Natural killer cell (primary cell): ENCODE results near the gene PLXNC1. TPM values are rescaled to one million over a fixed set of nuclear protein-coding genes. Genes with fewer than 3 reads are reported as not detected.

Experiments used
- ATAC-seq, 3 donors: fragments of 150-1000 bp in 2 of 3; fragments of 200-7000 bp in 1 of 3; cut with Tn5 transposase; 1 replicate in 1 of 3; 2 replicates in 2 of 3; pipeline ENCODE4 v1.10.0; 2021; ENCODE audit warnings: mild to moderate bottlenecking in 2 of 3, moderate library complexity in 2 of 3
- DNase-seq, 2 donors: peaks; one replicate each; pipeline versions ENCODE4 v3.0.0 to v3.0.0-alpha.2; 2013 to 2021; ENCODE audit warnings: mixed read lengths in 1 of 2
- H3K27ac ChIP-seq: one replicate; pipeline ENCODE4 v1.5.1; 2013; ENCODE audit warnings: mild to moderate bottlenecking, low read length
- H3K27me3 ChIP-seq: one replicate; pipeline ENCODE4 v1.6.1; 2013; ENCODE audit warnings: low read length; ENCODE audit not compliant: control insufficient read depth, insufficient read depth
- H3K36me3 ChIP-seq: one replicate; pipeline ENCODE4 v1.6.1; 2013; ENCODE audit warnings: low read length; ENCODE audit not compliant: control insufficient read depth, insufficient read depth
- H3K4me1 ChIP-seq: one replicate; pipeline ENCODE4 v1.6.1; 2013; ENCODE audit warnings: low read length; ENCODE audit not compliant: control insufficient read depth, insufficient read depth
- H3K4me3 ChIP-seq: one replicate; pipeline ENCODE4 v1.5.1; 2013; ENCODE audit warnings: low read length
- H3K9me3 ChIP-seq: one replicate; pipeline ENCODE4 v1.6.1; 2013; ENCODE audit warnings: low read length; ENCODE audit not compliant: control insufficient read depth, insufficient read depth
- H3K27ac Mint-ChIP-seq, 2 donors: one replicate each; pipeline ENCODE4 v1.8.0; 2022; ENCODE audit warnings: mild to moderate bottlenecking in 2 of 2, mixed read lengths in 2 of 2, moderate library complexity in 1 of 2
- H3K27me3 Mint-ChIP-seq, 2 donors: one replicate each; pipeline ENCODE4 v1.8.0; 2022; ENCODE audit warnings: low read depth in 2 of 2, mixed read lengths in 2 of 2
- H3K36me3 Mint-ChIP-seq: one replicate; pipeline ENCODE4 v1.8.0; 2022; ENCODE audit warnings: mixed read lengths
- H3K4me1 Mint-ChIP-seq, 2 donors: one replicate each; pipeline ENCODE4 v1.8.0; 2022; ENCODE audit warnings: mixed read lengths in 2 of 2
- H3K4me3 Mint-ChIP-seq: one replicate; pipeline ENCODE4 v1.8.0; 2022; ENCODE audit warnings: mild to moderate bottlenecking, moderate library complexity, mixed read lengths
- H3K9me3 Mint-ChIP-seq, 2 donors: one replicate each; pipeline ENCODE4 v1.8.0; 2022; ENCODE audit warnings: mixed read lengths in 2 of 2
- CTCF ChIP-seq: fragments of 200-600 bp; IDR thresholded peaks from one replicate; pipeline ENCODE4 v1.8.0; 2022; ENCODE audit warnings: antibody characterized with exemption
- WGBS: methylation state at CpG from one replicate; pipeline ENCODE4 v1.1.7; 2013; ENCODE audit warnings: missing lambda C conversion rate; ENCODE audit not compliant: insufficient coverage; 5-methylcytosine and 5-hydroxymethylcytosine counted together
- intact Hi-C: fragments of 100-400 bp; cut with micrococcal nuclease; formaldehyde crosslinking; loops from one replicate; pipeline ENCODE4 v1.14.2; 2022
- total RNA-seq, 4 donors: library from RNA; stranded (reverse); fragments of 120-200 nt in 1 of 4; gene quantifications; one replicate each; pipeline versions ENCODE4 v1.2.3 to v1.2.4, GENCODE V29; 2013 to 2022

PLXNC1 gene
- total RNA-seq, 3 donors from 2014 or later (not counting 1 experiment from before 2014, with no cell fraction given) = 22.0 to 30.7 (median 26.5) TPM

- no peak overlapping the region for H3K4me3 ChIP-seq
- no peaks in the 10 kb centered on the region for H3K9me3 ChIP-seq
- H3K27ac ChIP-seq = no peak overlapping the region
- H3K4me1 ChIP-seq = no peaks in the 10 kb centered on the region
- H3K9me3 Mint-ChIP-seq = no peaks in the 10 kb centered on the region
- intact Hi-C loops = no loop called here
- H3K4me1 Mint-ChIP-seq = peaks cover 0 to 9% of the 10 kb centered on the region in 2 donors
- WGBS = 87% methylated on average over 2 of the region's 4 CpGs
- no peaks in the 10 kb centered on the region for H3K27me3 ChIP-seq
- H3K27me3 Mint-ChIP-seq = no peaks in the 10 kb centered on the region
- no peak overlapping the region for H3K27ac Mint-ChIP-seq
- H3K36me3 ChIP-seq = peaks cover 26% of the 10 kb centered on the region
- H3K4me3 Mint-ChIP-seq = no peak overlapping the region
- no peak for TF ChIP-seq CTCF
- peaks cover 7% of the 10 kb centered on the region for H3K36me3 Mint-ChIP-seq
- no peak for ATAC-seq
- no peak for DNase-seq
Measured at GRCh38 chr12:94222351-94223084, 74.1 kb downstream of the PLXNC1 start.

GRCh38 chr12:94223842-94224241, 75.5 kb downstream of the PLXNC1 start:
- Histone ChIP-seq H3K36me3 (peaks cover 29% of the 10 kb centered on the region), H3K27me3 (no peaks in the 10 kb centered on the region), H3K27ac (no peak overlapping the region), H3K4me3 (no peak overlapping the region), H3K4me1 (no peaks in the 10 kb centered on the region), H3K9me3 (no peaks in the 10 kb centered on the region)
- no peak overlapping the region for H3K4me3 Mint-ChIP-seq
- WGBS = 97% methylated on average over 7 of the region's 7 CpGs
- H3K27ac Mint-ChIP-seq = no peak overlapping the region
- peaks cover 0 to 9% of the 10 kb centered on the region in 2 donors for H3K4me1 Mint-ChIP-seq
- TF ChIP-seq CTCF = no peak
- no peaks in the 10 kb centered on the region for H3K9me3 Mint-ChIP-seq
- no peak for ATAC-seq
- peaks cover 14% of the 10 kb centered on the region for H3K36me3 Mint-ChIP-seq
- no peak for DNase-seq
- H3K27me3 Mint-ChIP-seq = no peaks in the 10 kb centered on the region
- intact Hi-C loops = no loop called here

- peaks cover 25% of the 10 kb centered on the region for H3K36me3 ChIP-seq
Measured at GRCh38 chr12:94225506-94225905, 77.1 kb downstream of the PLXNC1 start.

More at GRCh38 chr12:94225506-94225905, 77.1 kb downstream of the PLXNC1 start:
- peaks cover 19% of the 10 kb centered on the region for H3K36me3 Mint-ChIP-seq
- H3K4me1 Mint-ChIP-seq = peaks cover 5 to 18% of the 10 kb centered on the region in 2 donors
- Histone ChIP-seq H3K27me3 (no peaks in the 10 kb centered on the region), H3K4me1 (no peaks in the 10 kb centered on the region), H3K9me3 (no peaks in the 10 kb centered on the region), H3K27ac (no peak overlapping the region), H3K4me3 (no peak overlapping the region)
- H3K27ac Mint-ChIP-seq = no peak overlapping the region
- no peak for TF ChIP-seq CTCF
- no peaks in the 10 kb centered on the region for H3K9me3 Mint-ChIP-seq
- DNase-seq = no peak
- no peak overlapping the region for H3K4me3 Mint-ChIP-seq
- ATAC-seq = no peak
- intact Hi-C loops = no loop called here
- no peaks in the 10 kb centered on the region for H3K27me3 Mint-ChIP-seq
- 92% methylated on average over 9 of the region's 9 CpGs for WGBS
